ENCODE data around the gene TRIM27. TPM values are rescaled to one million over a fixed set of nuclear protein-coding genes. Genes with fewer than 3 reads are reported as not detected.
"Not testable (repeated sequence)": the region's sequence is repeated elsewhere in the genome, so short reads cannot be mapped to it uniquely, and the experiment has no call there.

TRIM27 gene
- total RNA-seq, 2 donors from 2014 or later: 81.8 to 82.7 TPM

GRCh38 chr6:28880519-28880893, 43.3 kb downstream of the TRIM27 start:
- Mint-ChIP-seq H3K9me3 (peaks cover 8% of the 10 kb centered on the region), H3K4me1 (peaks cover 7% of the 10 kb centered on the region), H3K27me3 (ENCODE audit: insufficient read depth) (peaks cover 8% of the 10 kb centered on the region), H3K36me3 (ENCODE audit: low read depth) (no peaks in the 10 kb centered on the region), H3K27ac (peak overlapping the region; percentile 82), H3K4me3 (peak overlapping the region; percentile 88)
- Histone ChIP-seq H3K9me3 (ENCODE audit: control insufficient read depth, low read length) (no peaks in the 10 kb centered on the region), H3K4me1 (ENCODE audit: control insufficient read depth, insufficient read depth, low read length) (no peaks in the 10 kb centered on the region), H3K4me3 (ENCODE audit: low read length) (peak overlapping the region; percentile 97), H3K27me3 (ENCODE audit: control insufficient read depth, insufficient read depth, low read length, poor library complexity, severe bottlenecking) (no peaks in the 10 kb centered on the region), H3K9ac (ENCODE audit: extremely low read depth, low read length, poor library complexity, severe bottlenecking) (peak overlapping the region; percentile 62), H3K36me3 (ENCODE audit: control insufficient read depth, insufficient read depth, low read length) (no peaks in the 10 kb centered on the region), H3K27ac (ENCODE audit: low read depth, low read length) (no peak overlapping the region)
- TF ChIP-seq, protein P1, sequence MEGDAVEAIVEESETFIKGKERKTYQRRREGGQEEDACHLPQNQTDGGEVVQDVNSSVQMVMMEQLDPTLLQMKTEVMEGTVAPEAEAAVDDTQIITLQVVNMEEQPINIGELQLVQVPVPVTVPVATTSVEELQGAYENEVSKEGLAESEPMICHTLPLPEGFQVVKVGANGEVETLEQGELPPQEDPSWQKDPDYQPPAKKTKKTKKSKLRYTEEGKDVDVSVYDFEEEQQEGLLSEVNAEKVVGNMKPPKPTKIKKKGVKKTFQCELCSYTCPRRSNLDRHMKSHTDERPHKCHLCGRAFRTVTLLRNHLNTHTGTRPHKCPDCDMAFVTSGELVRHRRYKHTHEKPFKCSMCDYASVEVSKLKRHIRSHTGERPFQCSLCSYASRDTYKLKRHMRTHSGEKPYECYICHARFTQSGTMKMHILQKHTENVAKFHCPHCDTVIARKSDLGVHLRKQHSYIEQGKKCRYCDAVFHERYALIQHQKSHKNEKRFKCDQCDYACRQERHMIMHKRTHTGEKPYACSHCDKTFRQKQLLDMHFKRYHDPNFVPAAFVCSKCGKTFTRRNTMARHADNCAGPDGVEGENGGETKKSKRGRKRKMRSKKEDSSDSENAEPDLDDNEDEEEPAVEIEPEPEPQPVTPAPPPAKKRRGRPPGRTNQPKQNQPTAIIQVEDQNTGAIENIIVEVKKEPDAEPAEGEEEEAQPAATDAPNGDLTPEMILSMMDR (conservative IDR thresholded peaks at IDR 0.05): no peak
- DNase-seq: no peak
- WGBS, 2 experiments (ENCODE audit: insufficient coverage in 1 of 2, insufficient read length in 1 of 2): 68 to 100% methylated on average over 3 to 7 of the region's 7 CpGs

- Mint-ChIP-seq H3K9me3 (peaks cover 2% of the 10 kb centered on the region), H3K4me1 (peaks cover 14% of the 10 kb centered on the region), H3K27me3 (ENCODE audit: insufficient read depth) (peaks cover 2% of the 10 kb centered on the region), H3K4me3 (no peak overlapping the region), H3K27ac (no peak overlapping the region), H3K36me3 (ENCODE audit: low read depth) (no peaks in the 10 kb centered on the region)
- Histone ChIP-seq H3K36me3 (ENCODE audit: control insufficient read depth, insufficient read depth, low read length) (no peaks in the 10 kb centered on the region), H3K27ac (ENCODE audit: low read depth, low read length) (no peak overlapping the region), H3K9ac (ENCODE audit: extremely low read depth, low read length, poor library complexity, severe bottlenecking) (no peak overlapping the region), H3K27me3 (ENCODE audit: control insufficient read depth, insufficient read depth, low read length, poor library complexity, severe bottlenecking) (no peaks in the 10 kb centered on the region), H3K4me3 (ENCODE audit: low read length) (no peak overlapping the region), H3K9me3 (ENCODE audit: control insufficient read depth, low read length) (no peaks in the 10 kb centered on the region), H3K4me1 (ENCODE audit: control insufficient read depth, insufficient read depth, low read length) (no peaks in the 10 kb centered on the region)
- WGBS, 2 experiments (ENCODE audit: insufficient coverage in 1 of 2, insufficient read length in 1 of 2): 82 to 100% methylated on average over 1 of the region's 1 CpG
- TF ChIP-seq, protein P1 (conservative IDR thresholded peaks at IDR 0.05): no peak
- DNase-seq: no peak
Measured at GRCh38 chr6:28876710-28877109, 47.1 kb downstream of the TRIM27 start.

GRCh38 chr6:28875191-28875747, 48.5 kb downstream of the TRIM27 start:
- H3K27me3 ChIP-seq (ENCODE audit: control insufficient read depth, insufficient read depth, low read length, poor library complexity, severe bottlenecking): no peaks in the 10 kb centered on the region
- H3K9me3 Mint-ChIP-seq: peaks cover 5% of the 10 kb centered on the region
- DNase-seq: no peak
- no peak overlapping the region for H3K4me3 Mint-ChIP-seq
- H3K27ac ChIP-seq (ENCODE audit: low read depth, low read length): no peak overlapping the region
- peaks cover 10% of the 10 kb centered on the region for H3K4me1 Mint-ChIP-seq
- no peaks in the 10 kb centered on the region for H3K9me3 ChIP-seq (ENCODE audit: control insufficient read depth, low read length)
- no peak overlapping the region for H3K9ac ChIP-seq (ENCODE audit: extremely low read depth, low read length, poor library complexity, severe bottlenecking)
- H3K27me3 Mint-ChIP-seq (ENCODE audit: insufficient read depth): peaks cover 2% of the 10 kb centered on the region
- H3K27ac Mint-ChIP-seq: no peak overlapping the region
- TF ChIP-seq, protein P1 (conservative IDR thresholded peaks at IDR 0.05): no peak
- H3K36me3 Mint-ChIP-seq (ENCODE audit: low read depth): no peaks in the 10 kb centered on the region
- H3K4me3 ChIP-seq (ENCODE audit: low read length): no peak overlapping the region
- 44 to 62% methylated on average over 2 to 6 of the region's 6 CpGs for WGBS, 2 experiments (ENCODE audit: insufficient coverage in 1 of 2, insufficient read length in 1 of 2)
- no peaks in the 10 kb centered on the region for H3K36me3 ChIP-seq (ENCODE audit: control insufficient read depth, insufficient read depth, low read length)
- no peaks in the 10 kb centered on the region for H3K4me1 ChIP-seq (ENCODE audit: control insufficient read depth, insufficient read depth, low read length)

DNA sequence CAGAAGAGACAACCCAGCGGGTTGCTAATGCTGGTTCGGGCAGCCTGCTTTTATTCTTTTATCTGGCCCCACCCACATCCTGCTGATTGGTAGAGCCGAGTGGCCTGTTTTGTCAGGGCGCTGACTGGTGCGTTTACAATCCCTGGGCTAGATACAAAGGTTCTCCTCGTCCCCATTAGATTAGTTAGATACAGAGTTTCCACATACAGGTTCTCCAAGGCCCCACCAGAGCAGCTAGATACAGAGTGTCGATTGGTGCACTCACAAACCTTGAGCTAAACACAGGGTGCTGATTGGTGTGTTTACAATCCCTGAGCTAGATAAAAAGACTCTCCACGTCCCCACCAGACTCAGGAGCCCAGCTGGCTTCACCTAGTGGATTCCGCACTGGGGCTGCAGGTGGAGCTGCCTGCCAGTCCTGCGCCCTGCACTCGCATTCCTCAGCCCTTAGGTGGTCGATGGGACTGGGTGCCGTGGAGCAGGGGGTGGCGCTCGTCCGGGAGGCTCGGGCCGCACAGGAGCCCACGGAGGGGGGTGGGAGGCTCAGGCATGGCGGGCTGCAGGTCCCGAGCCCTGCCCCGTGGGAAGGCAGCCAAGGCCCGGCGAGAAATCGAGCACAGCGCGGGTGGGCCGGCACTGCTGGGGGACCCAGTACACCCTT, 51.5 kb downstream of the TRIM27 start:
- H3K9me3 ChIP-seq (ENCODE audit: control insufficient read depth, low read length); H3K36me3 ChIP-seq (ENCODE audit: control insufficient read depth, insufficient read depth, low read length); H3K36me3 Mint-ChIP-seq (ENCODE audit: low read depth); H3K27ac ChIP-seq (ENCODE audit: low read depth, low read length); H3K9ac ChIP-seq (ENCODE audit: extremely low read depth, low read length, poor library complexity, severe bottlenecking); H3K4me3 ChIP-seq (ENCODE audit: low read length); H3K27ac Mint-ChIP-seq; H3K4me3 Mint-ChIP-seq; H3K27me3 Mint-ChIP-seq (ENCODE audit: insufficient read depth); H3K27me3 ChIP-seq (ENCODE audit: control insufficient read depth, insufficient read depth, low read length, poor library complexity, severe bottlenecking); H3K4me1 Mint-ChIP-seq; H3K9me3 Mint-ChIP-seq; H3K4me1 ChIP-seq (ENCODE audit: control insufficient read depth, insufficient read depth, low read length): not testable (repeated sequence)
- 90 to 94% methylated on average over 7 to 20 of the region's 28 CpGs for WGBS, 2 experiments (ENCODE audit: insufficient coverage in 1 of 2, insufficient read length in 1 of 2)
- peak; percentile 50 for DNase-seq
